ENCODE results near the gene RNFT2.

Gene RNFT2, protein sequence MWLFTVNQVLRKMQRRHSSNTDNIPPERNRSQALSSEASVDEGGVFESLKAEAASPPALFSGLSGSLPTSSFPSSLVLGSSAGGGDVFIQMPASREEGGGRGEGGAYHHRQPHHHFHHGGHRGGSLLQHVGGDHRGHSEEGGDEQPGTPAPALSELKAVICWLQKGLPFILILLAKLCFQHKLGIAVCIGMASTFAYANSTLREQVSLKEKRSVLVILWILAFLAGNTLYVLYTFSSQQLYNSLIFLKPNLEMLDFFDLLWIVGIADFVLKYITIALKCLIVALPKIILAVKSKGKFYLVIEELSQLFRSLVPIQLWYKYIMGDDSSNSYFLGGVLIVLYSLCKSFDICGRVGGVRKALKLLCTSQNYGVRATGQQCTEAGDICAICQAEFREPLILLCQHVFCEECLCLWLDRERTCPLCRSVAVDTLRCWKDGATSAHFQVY

DNA sequence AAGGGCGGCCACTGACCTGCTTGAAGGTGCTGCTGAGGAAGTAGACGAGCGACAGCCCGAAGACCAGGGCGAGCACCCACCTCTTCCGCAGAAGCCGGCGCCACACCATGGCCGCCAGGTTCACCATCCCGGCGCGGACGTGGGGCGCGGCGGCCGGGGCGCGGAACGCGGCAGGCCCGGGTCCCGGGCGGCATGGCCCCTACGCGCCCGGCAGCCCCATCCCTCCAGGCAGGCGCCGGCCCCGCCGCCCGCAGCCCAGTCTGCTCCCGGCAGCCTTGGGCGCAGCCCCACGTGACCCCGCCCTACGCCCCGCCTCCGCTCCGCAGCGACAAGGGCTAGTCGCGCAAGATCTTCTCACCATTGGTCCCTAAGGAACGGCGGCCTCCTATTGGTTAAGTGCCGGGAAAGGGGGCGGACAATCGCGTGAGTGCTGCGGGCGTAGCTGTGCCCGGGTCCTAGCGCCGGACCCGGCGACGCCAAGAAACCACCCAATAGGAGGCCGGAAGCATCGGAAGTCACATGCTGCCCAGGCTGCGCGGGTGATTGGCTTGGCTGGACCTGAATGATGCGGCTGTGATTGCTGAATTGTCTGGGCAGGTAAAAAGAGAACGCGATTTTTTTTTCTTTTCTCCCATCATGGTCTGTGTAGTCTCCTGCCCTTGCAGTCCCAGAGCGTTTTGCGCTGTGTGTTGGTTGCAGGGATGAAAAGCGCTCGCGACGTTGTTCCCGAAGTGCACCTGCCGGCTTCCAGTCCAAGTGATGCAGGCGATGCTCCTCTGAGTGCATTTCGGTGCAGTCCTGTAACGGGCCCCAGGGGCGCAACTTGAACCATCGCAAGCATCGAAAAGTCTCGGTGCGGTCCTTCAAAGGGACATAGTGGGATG is at the start of gene RNFT2, which contains the start of gene SPRING1:
RNFT2 (plus strand) TSS at position 542 of the 884 bp plus-strand sequence. CDS start 2,183 bp downstream, outside the sequence.
SPRING1 (minus strand) TSS at position 296 of the 884 bp plus-strand sequence; CDS start at position 127, 169 bp downstream.
- peak; percentile 97 for DNase-seq

DNA sequence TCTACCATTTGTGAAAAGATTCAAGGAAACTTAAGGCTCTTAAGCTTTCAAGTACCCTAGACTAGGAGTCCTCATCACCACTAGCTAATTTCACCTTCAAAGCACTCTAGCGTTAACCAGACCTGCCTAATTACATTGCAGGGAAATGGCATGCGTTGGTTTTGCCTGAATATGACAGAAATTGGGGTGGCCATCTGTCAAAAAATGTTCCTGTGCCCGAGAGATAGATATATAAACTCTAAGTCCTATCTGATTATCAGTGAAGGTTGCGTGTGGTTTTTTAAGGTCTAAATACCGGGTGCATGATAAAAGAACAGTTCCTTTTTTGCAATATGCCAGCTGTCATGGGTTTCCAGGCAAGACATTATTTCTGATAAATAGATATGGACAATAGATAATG is 48.6 kb upstream of the RNFT2 start:
- DNase-seq, result peak; percentile 9

DNA sequence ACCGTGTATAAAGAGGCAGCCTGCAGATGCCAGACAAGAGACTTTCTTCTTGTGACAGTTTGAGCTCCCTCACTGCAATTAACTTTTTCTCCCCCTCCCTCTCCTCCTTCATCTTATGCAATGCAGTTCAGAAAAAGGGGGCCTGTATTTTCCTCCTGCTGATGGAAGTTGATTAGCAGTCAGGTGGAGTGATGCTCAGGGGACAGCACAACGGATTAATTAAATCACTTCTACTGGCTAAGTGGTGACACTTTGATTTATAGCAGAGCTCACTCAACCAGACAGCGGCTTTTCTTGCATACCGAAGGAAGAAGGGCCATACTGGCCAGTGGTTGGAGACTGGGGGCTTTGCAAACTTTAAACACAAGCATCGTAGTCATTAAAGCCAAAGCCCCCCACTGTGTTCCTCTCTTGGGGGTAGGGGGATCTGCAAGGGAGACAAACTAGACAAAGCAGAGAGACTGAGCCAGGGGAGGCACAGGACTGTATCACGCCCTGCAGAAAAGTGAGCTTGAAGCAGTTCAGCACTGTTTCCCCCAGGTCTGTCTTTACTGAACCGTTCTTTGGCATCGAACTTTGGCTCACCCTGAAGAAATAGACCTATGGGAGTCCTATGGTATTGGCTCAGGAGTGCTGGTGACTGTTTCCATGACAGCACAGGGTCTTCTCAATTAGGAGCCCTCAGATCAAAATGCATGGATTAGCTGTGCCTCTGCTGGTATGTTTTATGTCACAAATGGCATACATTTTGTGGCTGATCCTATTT is 48.0 kb upstream of the RNFT2 start:
- DNase-seq, result no peak

DNA sequence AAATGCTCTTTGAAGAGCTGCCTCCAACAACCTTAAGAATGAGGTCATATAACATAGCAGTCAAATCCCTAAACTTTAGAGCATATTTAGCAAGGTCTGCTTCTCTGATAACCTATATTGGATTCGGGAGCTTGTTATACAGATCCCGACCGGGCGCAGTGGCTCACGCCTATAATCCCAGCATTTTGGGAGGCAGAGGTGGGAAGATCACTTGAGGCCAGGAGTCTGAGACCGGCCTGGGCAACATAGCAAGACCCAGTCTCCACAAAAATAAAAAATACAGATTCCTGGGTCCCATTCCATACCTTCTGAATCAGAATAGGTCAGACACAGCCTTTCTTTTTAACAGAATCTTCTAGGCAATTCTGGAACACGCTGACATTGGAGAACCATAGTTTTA is 46.9 kb upstream of the RNFT2 start:
- no peak for DNase-seq

DNA sequence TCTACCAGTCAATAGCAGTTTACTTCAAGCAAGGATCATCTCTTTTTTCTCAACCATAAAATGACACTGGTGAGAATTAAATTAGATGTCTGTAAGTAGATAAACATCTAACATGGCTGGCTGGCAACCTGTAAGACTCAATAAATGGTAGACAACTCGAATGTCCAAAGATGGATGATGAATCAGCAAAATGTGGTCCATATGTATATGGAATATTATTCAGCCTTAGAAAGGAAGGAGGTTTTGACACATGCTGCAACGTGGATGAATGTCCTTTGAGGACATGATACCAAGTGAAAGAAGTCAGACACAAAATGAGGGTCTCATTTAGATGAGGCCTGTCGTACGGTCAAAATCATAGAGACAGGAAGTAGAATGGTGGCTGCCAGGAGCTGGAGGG is 46.5 kb upstream of the RNFT2 start:
- no peak for DNase-seq

DNA sequence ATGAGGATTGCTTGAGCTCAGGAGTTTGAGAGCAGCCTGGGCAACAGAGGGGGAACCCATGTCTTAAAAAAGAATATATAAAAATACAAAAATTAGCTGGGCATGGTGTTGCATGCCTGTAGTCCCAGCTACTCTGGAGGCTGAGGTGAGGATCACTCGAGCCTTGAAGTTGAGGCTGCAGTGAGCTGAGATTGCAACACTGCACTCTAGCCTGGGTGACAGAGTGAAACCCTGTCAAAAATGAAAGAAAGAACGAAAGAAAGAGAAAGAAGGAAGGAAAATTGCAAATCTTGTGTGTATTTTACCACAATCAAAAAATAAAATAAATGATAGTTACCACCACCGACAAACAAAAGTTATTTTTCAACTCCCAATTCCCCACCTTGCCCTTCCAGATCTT is 45.5 kb upstream of the RNFT2 start:
- DNase-seq, result no peak

DNA sequence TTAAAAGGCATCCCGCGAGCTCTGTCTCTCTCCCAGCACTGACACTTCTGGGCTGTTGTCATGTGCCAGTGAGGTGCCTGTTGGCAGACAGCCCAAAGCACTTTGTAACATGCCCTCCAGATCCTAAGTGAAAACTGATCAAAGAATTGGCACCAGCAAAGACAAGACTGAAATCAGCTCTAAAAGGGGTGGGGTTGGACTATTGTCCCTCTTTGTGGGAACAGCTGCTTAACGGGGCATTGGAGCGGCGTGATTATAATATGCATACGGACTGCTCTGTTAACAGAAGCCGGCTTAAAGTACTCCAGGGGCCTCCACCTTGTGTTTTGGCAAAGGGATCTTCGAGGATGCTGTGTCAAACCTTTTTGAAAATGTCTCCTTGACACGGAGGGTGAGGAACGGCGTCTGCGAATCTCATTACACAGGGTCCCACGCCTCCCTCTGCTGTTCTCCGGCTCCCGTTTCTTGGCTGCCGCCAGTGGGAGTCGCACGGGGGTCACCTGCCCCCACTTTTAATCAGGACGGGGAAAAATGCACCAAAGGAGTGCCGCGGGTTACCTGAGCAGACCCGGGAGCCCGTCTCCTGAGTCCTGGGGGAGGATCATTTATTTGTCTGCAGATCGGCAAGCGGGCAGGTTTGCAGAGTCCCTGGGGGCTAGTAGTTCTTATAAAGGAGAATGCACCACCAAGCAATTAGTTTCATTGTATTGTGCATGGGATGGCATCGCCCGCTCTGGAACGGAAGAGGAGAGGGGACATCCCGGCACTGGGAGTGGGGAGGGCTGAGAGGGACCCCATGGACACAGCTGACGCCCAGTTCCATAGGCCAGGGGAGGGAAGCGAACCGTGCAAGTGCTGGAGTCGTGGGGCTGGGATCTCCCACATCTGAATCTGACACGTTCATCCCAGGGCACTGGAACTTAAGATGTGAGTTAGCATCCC is 44.6 kb upstream of the RNFT2 start:
- no peak for DNase-seq

DNA sequence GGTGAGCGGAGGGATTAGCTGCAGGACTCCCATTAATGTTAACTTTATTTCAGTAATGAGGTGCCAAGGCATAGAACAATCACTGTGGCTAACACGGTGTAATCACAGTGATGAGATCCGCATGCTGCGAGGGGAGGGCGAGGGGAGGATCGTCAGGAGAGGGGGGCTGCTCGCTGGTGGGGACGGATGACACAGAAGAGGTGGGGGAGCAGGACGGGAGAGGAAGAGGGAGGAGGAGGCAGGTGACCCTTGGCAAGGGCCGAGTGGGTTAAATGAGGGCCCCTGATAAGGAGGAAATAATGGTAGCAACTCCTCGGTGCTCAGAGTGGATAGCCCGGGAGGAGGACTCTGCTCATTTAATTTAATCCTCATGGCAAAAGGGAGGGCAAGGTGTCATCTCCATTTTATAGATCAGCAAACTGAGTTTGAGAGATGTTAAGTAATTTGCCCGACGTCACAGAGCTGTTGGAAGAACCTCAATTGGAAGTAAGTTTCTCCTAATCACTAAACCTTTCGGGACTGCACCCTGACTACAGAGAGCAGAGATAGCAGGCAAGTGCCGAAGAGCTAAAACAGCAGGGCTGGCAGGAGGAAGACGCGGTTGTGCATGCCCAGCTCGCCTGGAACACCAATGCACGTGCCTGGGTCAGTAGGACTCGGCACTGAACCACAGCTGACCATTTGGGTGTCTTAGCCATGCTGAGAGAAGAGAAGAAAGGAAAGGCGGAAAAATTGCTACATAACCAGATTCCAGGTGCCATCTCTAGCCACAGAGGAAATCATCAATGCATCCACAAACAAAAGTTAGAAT is 43.3 kb upstream of the RNFT2 start:
- no peak for DNase-seq

DNA sequence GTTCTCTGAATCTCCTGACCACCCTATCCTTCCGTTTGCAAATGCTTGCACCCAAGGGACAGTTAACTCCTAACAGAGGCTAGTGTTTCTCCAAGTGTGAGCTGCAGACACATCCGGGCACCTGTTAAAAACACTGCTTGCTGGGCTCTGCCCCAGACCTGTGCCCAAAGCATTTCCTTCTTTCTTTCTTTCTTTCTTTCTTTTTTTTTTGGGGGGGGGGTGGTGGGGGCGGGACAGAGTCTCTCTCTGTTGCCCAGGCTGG is 42.7 kb upstream of the RNFT2 start:
- no peak for DNase-seq

DNA sequence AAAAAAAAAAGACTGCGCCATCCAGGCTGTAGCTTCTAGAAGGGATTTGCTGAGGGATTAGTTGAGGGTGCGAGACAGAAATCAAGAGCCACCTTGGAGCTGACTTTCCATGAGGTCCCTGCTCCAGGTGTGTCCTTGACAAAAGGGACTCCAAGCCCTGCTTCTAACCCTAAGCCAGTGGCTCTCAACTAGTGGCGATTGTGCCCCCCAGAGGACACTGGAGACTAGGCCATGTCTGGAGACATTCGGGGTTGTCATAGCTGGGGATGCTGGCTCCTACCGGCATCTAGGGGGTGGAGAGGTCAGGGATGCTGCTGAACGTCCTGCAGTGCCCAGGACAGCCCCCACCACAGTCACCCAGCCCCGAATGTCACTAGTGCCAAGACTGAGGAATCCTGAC is 40.8 kb upstream of the RNFT2 start:
- peak; percentile 65 for DNase-seq

DNA sequence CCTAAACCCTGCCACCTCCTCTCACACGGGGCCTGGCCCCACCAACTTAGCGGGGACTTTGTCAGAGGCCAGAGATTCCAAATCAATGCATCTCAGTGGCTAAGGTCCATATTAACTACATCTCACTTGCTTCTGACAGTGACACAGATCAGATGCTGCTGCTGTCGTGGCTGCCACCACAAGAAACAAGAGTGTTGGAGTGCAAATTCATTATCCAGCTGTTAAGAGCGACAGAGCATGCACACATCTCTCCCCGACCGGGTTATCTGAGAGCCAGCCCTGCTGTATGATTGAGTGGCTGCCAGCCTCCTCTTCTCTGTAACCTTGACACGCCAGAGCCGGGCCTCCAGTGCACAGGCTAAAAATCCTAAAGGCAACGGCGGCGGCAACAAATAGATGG is 40.4 kb upstream of the RNFT2 start:
- no peak for DNase-seq

DNA sequence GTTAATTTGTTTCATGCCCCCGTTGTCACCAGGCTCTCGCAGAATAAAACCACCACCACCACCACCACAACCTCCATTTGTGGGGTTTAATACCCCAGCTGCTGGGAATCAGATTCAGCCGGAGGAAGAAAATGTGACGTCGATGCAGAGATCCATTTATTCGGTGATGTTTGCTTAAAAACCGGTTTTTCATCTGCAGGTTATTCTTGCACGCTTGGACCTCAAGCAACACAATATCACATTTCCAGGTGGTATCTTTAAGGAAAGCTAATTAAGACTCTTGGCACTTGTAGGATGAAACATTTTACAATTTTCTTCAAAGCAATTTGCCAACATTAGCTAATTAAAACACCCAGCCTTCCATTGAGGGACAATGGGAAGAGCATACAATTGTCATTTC is 40.0 kb upstream of the RNFT2 start:
- DNase-seq, result no peak

DNA sequence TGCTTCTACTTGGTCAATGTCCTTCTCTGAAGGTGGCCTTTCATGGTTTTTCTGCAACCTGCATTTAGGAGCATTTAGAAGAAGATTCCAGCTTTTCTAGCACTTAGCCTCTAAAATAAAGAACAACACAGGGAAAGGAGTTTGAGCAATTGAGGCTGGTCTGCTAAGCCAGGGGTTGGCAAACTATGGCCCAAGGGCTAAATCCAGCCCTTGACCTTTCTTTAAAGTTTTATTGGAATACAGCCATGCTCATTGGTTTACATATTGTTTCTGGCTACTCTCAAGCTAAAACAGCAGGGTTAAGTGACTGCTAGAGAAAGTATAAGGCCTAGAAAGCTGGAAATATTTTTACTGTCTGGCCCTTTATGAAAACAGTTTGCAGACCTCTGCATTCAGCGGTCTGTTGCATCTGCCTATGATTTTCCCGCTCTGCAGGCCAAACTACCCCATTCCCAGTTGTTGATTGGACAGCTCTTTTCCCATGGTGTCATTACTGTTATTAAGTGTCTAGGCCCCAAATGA is 39.5 kb upstream of the RNFT2 start:
- DNase-seq, result no peak

DNA sequence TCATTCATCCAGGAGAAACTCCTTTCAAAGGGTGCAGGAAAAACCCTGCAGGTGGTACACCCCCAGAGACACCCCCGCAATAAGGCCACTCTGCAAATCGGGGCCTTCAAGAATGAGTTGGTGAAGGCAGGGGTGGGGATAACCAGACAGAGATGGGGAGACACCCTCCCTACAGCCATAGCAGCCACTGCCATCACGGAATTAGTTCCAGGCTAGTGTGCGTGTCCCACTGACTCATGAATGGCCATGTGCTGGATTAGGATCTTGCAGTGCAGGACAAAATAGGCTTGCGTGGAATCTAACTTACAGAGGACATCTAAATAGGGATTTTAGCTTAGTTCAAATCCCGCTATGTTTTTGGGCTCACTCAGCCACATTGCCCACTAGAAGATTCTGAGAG is 38.0 kb upstream of the RNFT2 start:
- DNase-seq, result no peak

DNA sequence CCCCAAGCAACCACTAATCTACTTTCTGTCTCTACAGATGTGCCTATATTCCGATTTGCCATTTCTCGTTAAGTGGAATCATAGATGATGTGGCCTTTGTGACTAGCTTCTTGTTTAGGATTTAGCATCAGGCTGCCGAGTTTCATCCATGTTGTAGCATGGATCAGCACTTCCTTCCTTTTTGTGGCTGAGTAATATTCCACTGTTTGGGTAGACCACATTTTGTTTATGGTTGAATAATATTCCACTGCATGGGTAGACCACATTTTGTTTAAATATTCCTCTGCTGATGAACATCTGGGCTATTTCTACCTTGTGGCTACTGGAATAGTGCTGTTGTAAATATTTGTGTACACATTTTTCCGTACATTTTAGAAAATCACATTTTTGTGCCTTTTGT is 36.7 kb upstream of the RNFT2 start:
- DNase-seq, result no peak

DNA sequence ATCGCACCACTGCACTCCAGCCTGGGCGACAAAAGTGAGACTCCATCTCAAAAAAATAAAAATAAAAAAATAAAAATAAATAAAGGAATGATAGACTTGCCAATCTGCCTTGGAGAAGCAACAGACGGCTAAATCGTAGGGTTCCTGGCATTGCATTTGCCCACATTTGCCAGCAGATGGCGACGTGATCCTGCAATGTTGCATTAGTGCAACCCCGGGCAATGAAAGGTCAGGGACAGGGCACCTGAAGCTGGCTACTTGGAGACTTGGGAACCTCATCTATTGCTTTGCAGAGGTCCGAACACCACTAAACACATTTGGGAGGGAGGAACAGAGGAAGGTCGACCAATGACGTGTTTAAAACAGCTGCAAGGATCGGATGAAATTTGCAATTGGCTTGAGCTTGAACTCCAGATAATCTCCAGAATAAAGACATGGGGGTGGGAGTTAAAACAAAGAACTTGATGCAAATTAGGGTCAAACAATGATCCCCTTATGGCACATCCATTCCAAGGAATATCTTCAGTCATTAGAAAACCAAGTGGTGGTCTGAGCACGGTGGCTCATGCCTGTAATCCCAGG is 34.8 kb upstream of the RNFT2 start:
- DNase-seq, result peak; percentile 29

DNA sequence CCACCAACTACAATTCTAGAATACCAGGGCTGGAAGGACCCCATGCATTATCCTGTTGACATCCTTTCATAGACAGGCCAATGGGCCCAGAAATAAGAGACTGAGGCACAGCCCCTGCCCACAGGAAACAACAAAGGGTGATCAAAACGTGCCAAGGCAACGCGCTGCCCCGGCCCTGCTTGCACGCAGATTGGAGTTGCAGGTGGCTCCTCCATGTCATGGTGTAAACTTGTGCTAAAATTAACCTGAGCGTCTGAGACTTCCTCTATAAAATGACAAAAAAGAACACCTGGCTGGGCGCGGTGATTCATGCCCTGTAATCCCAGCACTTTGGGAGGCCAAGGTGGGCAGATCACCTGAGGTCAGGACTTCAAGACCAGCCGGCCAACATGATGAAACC is 30.4 kb upstream of the RNFT2 start:
- DNase-seq, result no peak

DNA sequence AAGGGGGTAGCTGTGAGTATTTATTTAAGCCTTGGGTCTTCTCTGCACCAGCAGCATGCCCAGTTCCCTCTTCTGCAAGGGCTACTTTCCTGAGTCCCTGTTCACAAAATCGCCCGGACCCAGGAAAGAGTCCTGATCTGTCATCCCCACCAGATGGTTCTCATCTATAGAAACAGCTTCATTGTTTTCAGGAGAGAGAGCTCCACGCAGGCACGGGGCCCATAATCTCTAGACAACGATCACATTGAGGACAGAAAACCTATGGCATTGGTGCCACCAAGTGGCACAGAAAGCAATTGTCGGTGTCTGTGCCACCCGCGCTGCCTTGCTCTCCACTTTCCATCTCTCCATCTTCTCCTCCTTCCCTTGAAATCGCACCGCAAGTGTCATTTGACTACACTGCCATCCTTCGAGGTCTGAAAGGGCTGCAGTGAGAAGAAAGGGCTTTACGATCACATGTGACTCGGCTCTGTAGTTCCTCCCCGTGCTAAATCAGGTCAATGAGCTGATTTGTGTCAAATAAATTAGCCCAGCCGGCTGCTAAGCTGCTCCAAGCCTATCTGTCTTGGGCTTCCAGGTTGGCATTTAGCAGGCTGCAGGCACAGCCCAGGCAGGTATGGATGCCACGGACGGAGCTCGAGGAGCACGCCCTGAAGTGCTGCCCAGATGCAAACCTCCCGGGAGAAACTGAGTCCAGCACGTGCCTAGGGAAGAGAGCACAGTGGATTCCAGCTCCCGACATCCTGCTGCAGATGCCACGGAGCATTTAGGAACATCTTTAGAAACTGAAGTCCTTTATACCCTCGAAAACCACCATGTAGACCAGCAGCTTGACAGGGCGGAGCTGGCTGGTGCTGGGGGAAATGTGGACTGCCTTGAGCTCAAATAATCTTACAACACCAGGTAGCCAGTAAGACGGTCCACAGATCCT is 29.0 kb upstream of the RNFT2 start:
- DNase-seq, result peak; percentile 36

DNA sequence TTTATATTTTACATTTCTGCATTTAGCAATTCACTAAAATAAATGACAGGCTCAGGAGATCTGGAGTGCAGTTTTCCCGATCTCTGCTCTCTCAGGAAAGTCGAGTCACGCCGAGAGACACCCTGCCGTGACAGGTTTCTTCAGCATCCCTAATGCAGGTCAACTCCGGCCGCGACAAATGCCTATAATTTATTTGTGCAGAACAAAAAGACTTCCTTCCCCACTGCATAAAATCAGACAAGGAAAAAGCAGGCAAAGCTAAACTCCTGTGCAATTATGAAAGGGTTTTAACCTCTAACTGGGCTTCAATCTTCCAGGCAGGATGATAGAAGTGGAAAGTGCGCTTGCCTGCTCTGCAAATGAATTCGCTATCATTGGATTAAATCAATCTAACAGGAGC is 28.3 kb upstream of the RNFT2 start:
- DNase-seq, result no peak
